GM21526 (cell line): ENCODE measurements around the gene AMPD2.
"Not testable (repeated sequence)": the region's sequence is repeated elsewhere in the genome, so short reads cannot be mapped to it uniquely, and the experiment has no call there.

Source experiments
- ATAC-seq: cut with Tn5 transposase; IDR thresholded peaks from one replicate; pipeline ENCODE4 v1.9.1; 2021; ENCODE audit warnings: moderate library complexity; ENCODE audit not compliant: unreplicated experiment, low FRiP score

Gene AMPD2

GRCh38 chr1:109643385-109644230, 24.0 kb downstream of the AMPD2 start:
- peak; percentile 76 for ATAC-seq

- no peak for ATAC-seq
Observed at GRCh38 chr1:109644670-109645069, 25.0 kb downstream of the AMPD2 start.

GRCh38 chr1:109649491-109649914, 29.9 kb downstream of the AMPD2 start:
- ATAC-seq, result no peak

GRCh38 chr1:109650609-109651008, 31.0 kb downstream of the AMPD2 start:
- no peak for ATAC-seq

- no peak for ATAC-seq
Observed at GRCh38 chr1:109652402-109652801, 32.8 kb downstream of the AMPD2 start.

GRCh38 chr1:109653306-109653705, 33.7 kb downstream of the AMPD2 start:
- ATAC-seq, result no peak

GRCh38 chr1:109654519-109654918, 34.9 kb downstream of the AMPD2 start:
- no peak for ATAC-seq

- ATAC-seq, result peak; percentile 94
Observed at GRCh38 chr1:109655615-109656519, 36.2 kb downstream of the AMPD2 start, which contains the start of gene GSTM4. Gene GSTM4, plus strand, starts transcription at chr1:109656099. Its CDS starts 291 bp downstream, at chr1:109656390.

- ATAC-seq, result no peak
Observed at GRCh38 chr1:109657395-109657794, 37.8 kb downstream of the AMPD2 start.

GRCh38 chr1:109657970-109658369, 38.3 kb downstream of the AMPD2 start:
- ATAC-seq, result no peak

GRCh38 chr1:109658533-109659042, 39.0 kb downstream of the AMPD2 start:
- no peak for ATAC-seq

GRCh38 chr1:109659145-109659544, 39.5 kb downstream of the AMPD2 start:
- ATAC-seq, result no peak

GRCh38 chr1:109659997-109660690, 40.5 kb downstream of the AMPD2 start:
- no peak for ATAC-seq

- not testable (repeated sequence) for ATAC-seq
Observed at GRCh38 chr1:109660691-109661026, 41.0 kb downstream of the AMPD2 start.

- ATAC-seq, result no peak
Observed at GRCh38 chr1:109661391-109661790, 41.8 kb downstream of the AMPD2 start.

GRCh38 chr1:109664671-109665070, 45.0 kb downstream of the AMPD2 start:
- no peak for ATAC-seq

- peak; percentile 81 for ATAC-seq
Observed at GRCh38 chr1:109667452-109668122, 48.0 kb downstream of the AMPD2 start, which contains the start of gene GSTM2. Gene GSTM2, plus strand, starts transcription at chr1:109668057. Its CDS starts 59 bp downstream, at chr1:109668116.

- no peak for ATAC-seq
Observed at GRCh38 chr1:109668123-109668775, 48.6 kb downstream of the AMPD2 start.

GRCh38 chr1:109669246-109669948, 49.8 kb downstream of the AMPD2 start:
- no peak for ATAC-seq
